Measurements from ENCODE around the gene IZUMO1. TPM values are rescaled to one million over a fixed set of nuclear protein-coding genes. Genes with fewer than 3 reads are reported as not detected.

The IZUMO1 gene
- total and polyA plus RNA-seq, 10 donors: 0.26 to 5.3 (median 1.0) TPM; not detected in 1

DNA sequence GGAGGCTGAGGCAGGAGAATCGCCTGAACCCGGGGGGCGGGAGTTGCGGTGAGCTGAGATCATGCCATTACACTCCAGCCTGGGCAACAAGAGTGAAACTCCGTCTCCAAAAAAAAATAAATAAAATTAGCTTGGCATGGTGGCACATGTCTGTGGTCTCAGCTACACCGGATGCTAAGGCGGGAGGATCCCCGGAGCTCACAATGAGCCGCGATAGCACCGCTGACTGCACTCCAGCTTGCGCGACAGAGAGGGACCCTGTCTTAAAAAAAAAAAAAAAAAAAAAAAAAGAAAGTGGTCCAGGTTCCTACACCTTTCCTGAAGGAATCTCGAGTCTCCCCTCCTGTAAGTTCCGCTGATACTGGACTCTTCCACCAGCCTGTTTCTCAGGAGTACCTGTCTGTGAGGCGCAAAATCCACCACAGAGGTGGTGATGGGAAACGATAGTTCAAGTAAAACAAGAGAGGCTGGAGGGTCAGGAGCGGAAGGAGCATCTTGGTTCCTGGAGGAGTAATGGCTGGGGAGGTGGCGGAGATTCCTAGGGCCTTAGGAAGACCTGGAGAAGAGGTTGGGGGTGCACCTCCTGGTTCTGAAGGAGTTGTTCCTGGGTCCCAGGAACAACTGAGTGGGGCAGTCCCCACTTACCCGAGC lies 5.3 kb upstream of the IZUMO1 start:
- peak overlapping the region; percentile 37 to 69 (median 40) for H3K4me3 ChIP-seq
- peaks cover 0 to 18% (median 0%) of the 10 kb centered on the region in 6 donors for H3K36me3 ChIP-seq
- no peaks in the 10 kb centered on the region for H3K9me3 ChIP-seq
- no peak for DNase-seq
- H3K4me1 ChIP-seq: peaks cover 10 to 74% (median 38%) of the 10 kb centered on the region in 6 donors
- H3K27me3 ChIP-seq (replicated peaks in 1 of 7): peaks cover 0 to 64% (median 21%) of the 10 kb centered on the region in 7 donors
- 19 to 24% (median 22%) methylated on average over 20 of the region's 20 CpGs for WGBS, 5 donors
- intact Hi-C loops (cut with DNase I; ENCODE audit: low total_unique reads): no loop called here
- TF ChIP-seq POLR2A (IDR thresholded peaks at IDR 0.05) (no peak), CTCF (IDR thresholded peaks at IDR 0.05 in 8 of 11, conservative IDR thresholded peaks at IDR 0.05 in 3 of 11) (no peak), POLR2AphosphoS5 (IDR thresholded peaks at IDR 0.05) (no peak)
- H3K27ac ChIP-seq: peak overlapping the region in 7 of 8 donors; percentile 13 to 81 (median 76)

- peaks cover 0 to 18% (median 0%) of the 10 kb centered on the region in 6 donors for H3K36me3 ChIP-seq
- intact Hi-C loops (cut with DNase I; ENCODE audit: low total_unique reads): no loop called here
- DNase-seq: no peak
- 62 to 82% (median 72%) methylated on average over 29 of the region's 29 CpGs for WGBS, 5 donors
- H3K9me3 ChIP-seq: no peaks in the 10 kb centered on the region
- TF ChIP-seq POLR2AphosphoS5 (IDR thresholded peaks at IDR 0.05) (peak in 2 of 3 donors; percentile 18 to 45), POLR2A (IDR thresholded peaks at IDR 0.05) (no peak)
- H3K27ac ChIP-seq: peak overlapping the region in 5 of 8 donors; percentile 30 to 81 (median 76)
- H3K27me3 ChIP-seq (replicated peaks in 1 of 7): peaks cover 0 to 70% (median 21%) of the 10 kb centered on the region in 7 donors
- peak overlapping the region in 7 of 8 donors; percentile 37 to 69 (median 41) for H3K4me3 ChIP-seq
- H3K4me1 ChIP-seq: peaks cover 10 to 82% (median 46%) of the 10 kb centered on the region in 6 donors
Observed at GRCh38 chr19:48750771-48751504, 4.2 kb upstream of the IZUMO1 start.

DNA sequence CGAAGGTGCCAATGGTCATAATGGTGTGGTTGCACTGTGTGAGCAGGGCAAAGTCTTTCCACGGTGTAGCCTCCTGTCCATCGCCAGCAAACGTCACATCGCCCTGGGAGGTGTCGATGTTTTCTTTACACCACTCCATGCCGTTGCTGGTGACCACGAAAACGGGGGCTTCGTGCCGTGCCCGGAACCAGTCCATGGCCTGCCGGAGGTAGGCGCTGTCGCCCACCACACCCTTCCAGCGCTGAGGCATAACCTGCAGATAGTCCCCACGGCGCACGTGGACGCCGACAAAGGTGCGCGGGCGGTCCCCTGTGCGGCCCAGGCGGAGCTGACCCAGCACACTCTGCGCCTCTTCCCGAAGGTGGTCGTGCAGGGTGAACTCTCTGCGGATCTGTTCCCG lies 3.6 kb upstream of the IZUMO1 start:
- Histone ChIP-seq H3K27me3 (replicated peaks in 1 of 7) (peaks cover 0 to 70% (median 21%) of the 10 kb centered on the region in 7 donors), H3K36me3 (peaks cover 0 to 18% (median 0%) of the 10 kb centered on the region in 6 donors), H3K27ac (peak overlapping the region in 2 of 8 donors; percentile 30 to 76), H3K4me1 (peaks cover 10 to 87% (median 48%) of the 10 kb centered on the region in 6 donors), H3K4me3 (peak overlapping the region in 6 of 8 donors; percentile 37 to 69 (median 42)), H3K9me3 (peaks cover 0 to 3% (median 0%) of the 10 kb centered on the region in 8 donors)
- intact Hi-C loops (cut with DNase I; ENCODE audit: low total_unique reads): no loop called here
- WGBS, 5 donors: 83 to 94% (median 85%) methylated on average over 31 of the region's 31 CpGs
- no peak for DNase-seq
- no peak for TF ChIP-seq POLR2AphosphoS5 (IDR thresholded peaks at IDR 0.05)
- TF ChIP-seq POLR2A (IDR thresholded peaks at IDR 0.05): no peak

DNA sequence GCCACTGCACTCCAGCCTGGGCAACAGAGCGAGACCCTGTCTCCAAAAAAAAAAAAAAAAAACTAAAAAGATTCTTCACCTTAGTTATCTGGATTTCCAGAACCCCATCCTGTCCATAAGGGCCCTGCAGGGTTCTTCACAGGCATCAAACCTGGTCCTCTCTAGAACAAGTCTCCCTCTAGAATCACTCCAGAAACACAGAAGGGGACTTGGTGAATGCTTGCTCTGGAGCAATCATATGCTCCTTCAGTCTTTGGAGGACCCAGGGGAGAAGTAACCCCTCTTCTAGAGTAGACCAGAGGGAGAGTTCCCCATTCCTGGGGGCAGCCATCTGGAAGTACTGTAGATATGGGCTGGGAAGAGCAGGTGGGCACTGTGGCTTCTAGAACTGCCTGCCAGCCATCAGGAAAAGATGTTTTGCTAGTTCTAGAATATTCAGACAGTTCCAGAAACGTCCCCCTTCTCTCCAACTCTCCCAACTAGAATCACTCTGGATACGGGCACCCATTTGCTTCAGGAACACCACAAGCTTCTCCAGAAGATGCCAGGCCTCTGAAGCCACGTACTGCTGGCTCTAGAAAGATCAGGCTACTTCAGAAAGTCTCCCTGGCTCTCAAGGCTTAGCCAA lies 3.0 kb upstream of the IZUMO1 start:
- Histone ChIP-seq H3K4me3 (peak overlapping the region in 2 of 8 donors; percentile 52 to 69), H3K27me3 (replicated peaks in 1 of 7) (peaks cover 0 to 65% (median 21%) of the 10 kb centered on the region in 7 donors)

More for the DNA sequence above, 3.0 kb upstream of the IZUMO1 start:
- peaks cover 0 to 7% (median 0%) of the 10 kb centered on the region in 8 donors for H3K9me3 ChIP-seq
- DNase-seq: no peak
- intact Hi-C loops (cut with DNase I; ENCODE audit: low total_unique reads): no loop called here
- H3K36me3 ChIP-seq: peaks cover 0 to 18% (median 0%) of the 10 kb centered on the region in 6 donors
- H3K4me1 ChIP-seq: peaks cover 10 to 94% (median 50%) of the 10 kb centered on the region in 6 donors
- no peak overlapping the region for H3K27ac ChIP-seq
- WGBS, 5 donors: 54 to 67% (median 65%) methylated on average over 3 to 4 of the region's 4 CpGs
- TF ChIP-seq CTCF (IDR thresholded peaks at IDR 0.05 in 8 of 11, conservative IDR thresholded peaks at IDR 0.05 in 3 of 11) (no peak), POLR2A (IDR thresholded peaks at IDR 0.05) (no peak), POLR2AphosphoS5 (IDR thresholded peaks at IDR 0.05) (no peak)
